Measurements from ENCODE around the gene RAD23A. TPM values are rescaled to one million over a fixed set of nuclear protein-coding genes. Genes with fewer than 3 reads are reported as not detected.
"Not testable (repeated sequence)": the region's sequence is repeated elsewhere in the genome, so short reads cannot be mapped to it uniquely, and the experiment has no call there.

The RAD23A gene
- total RNA-seq, 1 experiment from 2014 or later, result 129 TPM

DNA sequence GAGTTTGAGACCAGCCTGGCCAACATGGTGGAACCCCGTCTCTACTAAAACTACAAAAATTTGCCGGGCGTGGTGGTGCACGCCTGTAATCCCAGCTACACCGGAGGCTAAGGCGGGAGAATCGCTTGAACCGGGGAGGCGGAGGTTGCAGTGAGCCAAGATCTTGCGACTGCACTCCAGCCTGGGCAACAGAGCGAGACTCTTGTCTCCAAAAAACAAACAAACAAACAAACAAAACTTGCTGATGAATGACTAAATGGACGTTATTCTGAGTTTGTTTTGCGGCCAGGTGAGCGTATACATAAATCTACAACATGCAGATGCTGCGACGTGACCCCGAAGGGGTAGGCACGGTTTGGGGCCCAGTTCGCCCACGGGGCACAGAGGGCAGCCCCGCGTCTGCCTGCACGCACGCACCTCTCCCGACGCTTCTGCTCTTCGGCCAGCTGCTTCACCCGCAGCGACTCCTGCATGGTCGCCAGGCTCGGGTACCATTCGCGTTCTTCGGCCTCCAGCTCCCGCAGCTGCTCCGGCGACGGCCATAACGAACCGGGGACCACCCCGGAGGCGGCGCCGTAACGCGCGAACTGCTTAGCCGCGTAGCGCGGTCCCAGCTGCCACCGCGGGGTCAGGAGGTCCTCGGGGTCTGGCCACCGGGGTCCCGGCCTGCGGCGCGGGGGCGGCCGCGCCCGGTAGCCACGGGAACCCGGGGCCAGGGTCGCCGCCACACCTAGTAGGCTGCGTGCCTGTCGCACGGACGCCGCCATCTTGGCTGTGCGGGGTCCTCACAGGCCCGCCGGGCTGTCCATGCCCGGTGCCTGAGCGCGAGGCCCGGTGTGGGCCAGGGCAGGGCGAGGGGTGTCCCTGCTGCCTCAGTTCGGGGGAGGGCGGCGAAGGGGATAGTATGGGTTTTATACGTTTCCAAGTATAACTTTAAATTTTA, 11.1 kb downstream of the RAD23A start, which contains the start of gene GADD45GIP1:
Gene GADD45GIP1, minus strand, starts transcription at position 778 of the 943 bp plus-strand sequence. Its CDS starts 11 bp downstream, at position 767.
- peak; percentile 93 to 94 for DNase-seq
- peaks cover 27% of the 10 kb centered on the region for H3K36me3 ChIP-seq
- no peaks in the 10 kb centered on the region for H3K27me3 ChIP-seq
- H3K9me3 ChIP-seq (replicated peaks), result no peaks in the 10 kb centered on the region
- peaks cover 35% of the 10 kb centered on the region for H3K4me1 ChIP-seq
- H3K27ac ChIP-seq, result peak within 1 kb of the TSS; percentile 91
- peak within 1 kb of the TSS; percentile 99 for H3K4me3 ChIP-seq

- Histone ChIP-seq H3K36me3 (peaks cover 20% of the 10 kb centered on the region), H3K4me1 (peaks cover 28% of the 10 kb centered on the region), H3K4me3 (peak overlapping the region; percentile 99), H3K27ac (peak overlapping the region; percentile 91)
- H3K9me3 ChIP-seq (replicated peaks); DNase-seq; H3K27me3 ChIP-seq: not testable (repeated sequence)
Measured at GRCh38 chr19:12957389-12957952, 11.8 kb downstream of the RAD23A start.

GRCh38 chr19:12959481-12959880, 13.8 kb downstream of the RAD23A start:
- no peaks in the 10 kb centered on the region for H3K9me3 ChIP-seq (replicated peaks)
- H3K36me3 ChIP-seq, result peaks cover 8% of the 10 kb centered on the region
- no peak overlapping the region for H3K27ac ChIP-seq
- H3K4me1 ChIP-seq, result peaks cover 10% of the 10 kb centered on the region
- no peak overlapping the region for H3K4me3 ChIP-seq
- DNase-seq, result no peak
- no peaks in the 10 kb centered on the region for H3K27me3 ChIP-seq

DNA sequence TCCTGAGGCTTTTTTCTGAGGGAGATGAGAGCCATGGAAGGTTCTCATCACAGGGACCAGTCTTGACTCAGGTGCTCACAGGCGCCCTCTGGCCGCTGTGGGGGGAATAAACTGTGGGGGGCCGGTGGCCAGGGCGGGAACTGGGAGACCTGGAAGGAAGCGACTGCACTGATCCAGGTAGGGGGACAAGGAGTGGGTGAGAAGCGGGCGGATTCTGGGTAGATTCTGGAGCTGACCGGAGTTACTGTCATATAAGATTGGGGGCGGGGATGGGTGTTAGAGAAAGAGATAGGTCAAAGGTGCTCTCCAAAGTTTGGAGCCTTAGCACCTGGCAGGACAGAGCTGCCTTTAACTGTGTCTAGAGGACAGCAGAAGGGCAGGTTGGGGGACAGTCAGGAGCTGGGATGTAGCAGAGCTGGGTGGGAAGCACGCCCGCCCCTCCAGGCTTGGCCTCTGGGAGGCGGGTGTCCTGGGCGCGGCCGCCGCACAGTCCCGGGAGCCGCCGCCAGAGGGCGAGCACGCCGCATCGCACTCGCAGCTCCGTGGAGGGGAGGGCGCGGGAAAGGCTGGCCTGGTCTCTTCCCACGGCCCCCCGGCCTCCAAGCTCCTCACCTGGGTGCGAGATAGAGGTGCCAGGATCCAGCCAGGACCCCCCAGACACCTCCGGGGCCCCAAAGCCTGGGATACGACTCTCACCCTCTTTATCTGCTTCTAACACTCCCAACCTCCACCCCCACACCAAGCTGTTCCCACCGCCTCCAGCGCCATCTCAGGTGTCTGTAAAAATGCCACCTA, 19.6 kb downstream of the RAD23A start:
- Histone ChIP-seq H3K4me3 (peak overlapping the region; percentile 42), H3K36me3 (no peaks in the 10 kb centered on the region), H3K27me3 (no peaks in the 10 kb centered on the region), H3K4me1 (no peaks in the 10 kb centered on the region; the same call in 1 of the 2 replicates), H3K27ac (no peak overlapping the region), H3K9me3 (replicated peaks) (no peaks in the 10 kb centered on the region)
- DNase-seq, result peak; percentile 86 to 95

GRCh38 chr19:12965812-12966135, 20.1 kb downstream of the RAD23A start:
- DNase-seq, result no peak
- Histone ChIP-seq H3K36me3 (no peaks in the 10 kb centered on the region), H3K27ac (no peak overlapping the region), H3K9me3 (replicated peaks) (no peaks in the 10 kb centered on the region), H3K4me1 (no peaks in the 10 kb centered on the region; the same call in 1 of the 2 replicates), H3K4me3 (no peak overlapping the region), H3K27me3 (no peaks in the 10 kb centered on the region)

- no peaks in the 10 kb centered on the region for H3K9me3 ChIP-seq (replicated peaks)
- no peaks in the 10 kb centered on the region; the same call in 1 of the 2 replicates for H3K4me1 ChIP-seq
- H3K4me3 ChIP-seq, result no peak overlapping the region
- DNase-seq, result no peak
- no peak overlapping the region for H3K27ac ChIP-seq
- no peaks in the 10 kb centered on the region for H3K27me3 ChIP-seq
- H3K36me3 ChIP-seq, result no peaks in the 10 kb centered on the region
Measured at GRCh38 chr19:12967907-12968306, 22.2 kb downstream of the RAD23A start.

- H3K9me3 ChIP-seq (replicated peaks), result no peaks in the 10 kb centered on the region
- peaks cover 3% of the 10 kb centered on the region for H3K4me1 ChIP-seq
- no peak within 1 kb of the TSS for H3K27ac ChIP-seq
- no peaks in the 10 kb centered on the region for H3K36me3 ChIP-seq
- H3K27me3 ChIP-seq, result no peaks in the 10 kb centered on the region
- DNase-seq, result no peak
- no peak within 1 kb of the TSS for H3K4me3 ChIP-seq
Measured at GRCh38 chr19:12969292-12969988, 23.8 kb downstream of the RAD23A start, which contains the start of gene DAND5. Gene DAND5 (plus strand): TSS chr19:12969576. CDS start chr19:12969661, 85 bp downstream.

DNA sequence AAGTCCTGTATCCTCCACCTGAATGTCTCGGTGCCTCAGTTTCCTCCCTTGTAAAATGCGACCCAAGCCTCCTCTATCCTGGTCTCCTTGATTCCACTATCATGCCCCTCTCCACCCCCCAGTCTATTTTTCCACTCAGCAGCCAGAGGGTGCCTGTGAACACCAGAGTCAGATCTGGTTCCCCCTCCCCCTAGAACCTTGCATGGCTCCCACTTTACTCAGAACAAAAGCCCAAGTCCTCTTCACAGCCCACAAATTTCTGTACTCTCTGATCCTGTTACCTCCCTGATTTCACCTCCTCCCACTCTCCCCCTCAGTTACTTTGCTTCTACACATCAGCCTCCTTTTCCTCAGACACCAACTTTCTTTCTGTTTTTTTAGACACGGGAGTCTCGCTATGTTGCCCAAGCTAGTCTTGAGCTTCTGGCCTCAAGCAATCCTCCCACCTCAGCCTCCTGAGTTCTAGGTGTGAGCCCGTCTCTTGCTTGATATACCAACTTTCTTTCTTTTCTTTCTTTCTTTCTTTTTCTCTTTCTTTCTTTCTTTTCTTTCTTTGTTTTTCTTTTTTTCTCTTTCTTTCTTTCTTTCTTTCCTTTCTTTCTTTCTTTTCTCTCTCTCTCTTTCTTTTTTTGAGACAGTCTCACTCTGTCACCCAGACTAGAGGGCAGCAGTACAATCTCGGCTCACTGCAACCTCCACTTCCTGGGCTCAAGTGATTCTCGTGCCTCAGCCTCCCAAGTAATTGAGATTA, 24.6 kb downstream of the RAD23A start:
- Histone ChIP-seq H3K36me3 (no peaks in the 10 kb centered on the region), H3K4me3 (no peak overlapping the region), H3K4me1 (peaks cover 9% of the 10 kb centered on the region), H3K27me3 (no peaks in the 10 kb centered on the region), H3K9me3 (replicated peaks) (no peaks in the 10 kb centered on the region), H3K27ac (no peak overlapping the region)
- DNase-seq, result no peak

DNA sequence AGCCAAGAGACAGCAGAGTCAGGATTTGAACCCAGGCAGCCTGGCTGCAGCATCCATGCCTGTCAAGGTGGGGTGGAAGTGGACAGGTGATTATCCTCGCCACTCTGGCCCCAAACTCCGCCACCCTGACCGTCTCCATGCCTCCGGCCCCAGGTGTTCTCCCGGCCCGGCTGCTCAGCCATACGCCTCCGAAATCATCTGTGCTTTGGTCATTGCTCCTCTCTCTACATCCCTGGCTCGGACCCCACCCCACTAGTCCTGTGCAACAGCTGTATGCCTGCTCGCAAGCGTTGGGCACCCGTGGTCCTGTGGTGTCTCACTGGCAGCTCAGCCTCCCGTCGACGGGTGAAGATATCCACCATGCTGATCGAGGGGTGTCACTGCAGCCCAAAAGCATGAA, 27.6 kb downstream of the RAD23A start:
- Histone ChIP-seq H3K4me1 (peaks cover 9% of the 10 kb centered on the region), H3K36me3 (no peaks in the 10 kb centered on the region), H3K27me3 (no peaks in the 10 kb centered on the region), H3K9me3 (replicated peaks) (no peaks in the 10 kb centered on the region), H3K4me3 (no peak overlapping the region), H3K27ac (no peak overlapping the region)
- no peak for DNase-seq

GRCh38 chr19:12974301-12975220, 28.9 kb downstream of the RAD23A start:
- H3K27ac ChIP-seq, result peak overlapping the region; percentile 44
- no peaks in the 10 kb centered on the region for H3K9me3 ChIP-seq (replicated peaks)
- peak; percentile 65 to 69 for DNase-seq
- H3K36me3 ChIP-seq, result no peaks in the 10 kb centered on the region
- H3K27me3 ChIP-seq, result no peaks in the 10 kb centered on the region
- peaks cover 9% of the 10 kb centered on the region for H3K4me1 ChIP-seq
- H3K4me3 ChIP-seq, result peak overlapping the region; percentile 7; the same call in 1 of the 2 replicates

DNA sequence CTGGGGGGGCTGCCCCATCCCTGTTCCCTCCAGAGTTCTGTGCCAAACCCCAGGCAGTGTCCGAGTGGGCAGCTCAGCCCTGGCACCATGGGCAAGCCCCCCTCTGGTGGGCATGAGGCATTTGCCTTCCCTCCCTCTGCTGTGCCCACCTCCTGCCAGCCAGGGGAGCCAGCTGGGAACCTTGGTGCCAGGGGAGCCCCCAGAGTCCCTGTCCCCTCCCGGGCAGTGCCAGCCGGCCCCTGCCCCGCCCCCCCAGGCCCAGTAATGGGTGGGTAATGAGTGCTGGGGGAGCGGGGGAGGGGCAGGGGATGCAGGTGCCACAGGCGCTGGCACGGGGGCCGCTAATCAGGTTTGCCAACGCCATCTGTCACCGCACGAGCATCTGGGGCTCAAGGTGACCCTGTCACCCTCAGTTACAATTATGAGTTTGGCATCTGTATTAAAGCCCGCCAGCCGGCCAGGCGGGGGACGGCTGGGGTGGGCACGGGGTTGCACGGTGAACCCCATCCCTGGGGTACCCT, 29.6 kb downstream of the RAD23A start:
- Histone ChIP-seq H3K27me3 (no peaks in the 10 kb centered on the region), H3K4me3 (no peak overlapping the region), H3K36me3 (no peaks in the 10 kb centered on the region), H3K27ac (peak overlapping the region; percentile 44), H3K9me3 (replicated peaks) (no peaks in the 10 kb centered on the region), H3K4me1 (peaks cover 9% of the 10 kb centered on the region)
- no peak for DNase-seq

- not testable (repeated sequence) for H3K27ac ChIP-seq; H3K4me1 ChIP-seq; DNase-seq; H3K27me3 ChIP-seq; H3K9me3 ChIP-seq (replicated peaks); H3K4me3 ChIP-seq; H3K36me3 ChIP-seq
Measured at GRCh38 chr19:12976109-12976508, 30.4 kb downstream of the RAD23A start.

DNA sequence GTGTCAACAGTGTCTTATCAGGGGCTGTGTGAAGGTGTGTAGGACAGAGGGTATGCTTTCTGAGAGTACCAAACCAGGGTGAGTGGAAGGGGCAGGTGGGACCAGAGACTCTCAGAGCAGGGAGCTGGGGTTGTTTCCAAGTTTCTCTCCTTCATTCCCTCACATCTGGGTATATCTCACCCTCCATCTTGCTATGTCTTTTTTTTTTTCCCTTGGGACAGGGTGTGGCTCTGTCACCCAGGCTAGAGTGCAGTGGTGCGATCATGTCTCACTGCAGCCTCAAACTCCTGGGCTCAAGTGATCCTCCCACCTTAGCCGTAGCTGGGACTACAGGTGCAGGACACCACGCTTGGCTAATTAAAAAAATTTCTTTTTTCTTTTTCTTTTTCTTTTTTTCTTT, 34.3 kb downstream of the RAD23A start:
- Histone ChIP-seq H3K9me3 (replicated peaks) (no peaks in the 10 kb centered on the region), H3K27ac (no peak overlapping the region), H3K4me3 (no peak overlapping the region)

More for the DNA sequence above, 34.3 kb downstream of the RAD23A start:
- Histone ChIP-seq H3K36me3 (no peaks in the 10 kb centered on the region), H3K27me3 (no peaks in the 10 kb centered on the region), H3K4me1 (peaks cover 12% of the 10 kb centered on the region)
- no peak for DNase-seq
